LNCAP (cell line): ENCODE results near the gene RPL35.

ENCODE experiments used
- TF ChIP-seq, protein P1 (sequence below): fragments of 450-650 bp; IDR thresholded peaks from 2 replicates; pipeline ENCODE4 v1.5.1; 2017; ENCODE audit warnings: mild to moderate bottlenecking

The RPL35 gene

DNA sequence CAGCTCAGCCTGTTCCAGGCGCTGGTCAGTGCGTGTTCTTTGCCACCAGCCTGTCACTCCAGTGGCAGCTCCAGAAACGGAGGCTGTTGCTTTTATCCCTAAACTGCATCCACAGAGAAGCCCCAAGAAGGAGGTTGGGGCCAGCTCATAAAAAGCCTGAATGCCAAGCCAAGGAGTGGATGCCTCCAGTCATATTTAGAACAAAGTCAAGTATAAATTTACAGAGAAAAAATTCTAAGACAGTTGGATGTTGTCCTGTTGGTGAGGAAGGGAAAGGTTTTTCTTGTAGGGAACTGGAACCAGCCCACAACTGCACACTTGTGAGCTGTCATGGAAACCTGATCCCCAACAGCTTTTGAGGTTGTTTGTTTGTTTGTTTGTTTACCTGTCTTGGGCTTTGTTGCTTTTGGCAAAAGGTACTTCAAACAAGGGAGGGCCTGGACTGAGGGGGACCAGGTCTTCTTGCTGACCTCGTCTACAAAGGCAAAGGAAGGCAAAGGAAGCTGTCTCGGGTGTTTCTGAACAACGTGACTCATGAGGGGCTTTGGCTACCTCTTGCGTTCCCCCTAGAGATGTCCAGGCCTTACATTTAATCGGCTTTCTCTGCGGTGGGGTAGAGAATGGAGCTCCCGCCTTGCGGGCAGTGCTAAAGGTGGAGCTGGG is 48.1 kb downstream of the RPL35 start:
- TF ChIP-seq, protein P1, sequence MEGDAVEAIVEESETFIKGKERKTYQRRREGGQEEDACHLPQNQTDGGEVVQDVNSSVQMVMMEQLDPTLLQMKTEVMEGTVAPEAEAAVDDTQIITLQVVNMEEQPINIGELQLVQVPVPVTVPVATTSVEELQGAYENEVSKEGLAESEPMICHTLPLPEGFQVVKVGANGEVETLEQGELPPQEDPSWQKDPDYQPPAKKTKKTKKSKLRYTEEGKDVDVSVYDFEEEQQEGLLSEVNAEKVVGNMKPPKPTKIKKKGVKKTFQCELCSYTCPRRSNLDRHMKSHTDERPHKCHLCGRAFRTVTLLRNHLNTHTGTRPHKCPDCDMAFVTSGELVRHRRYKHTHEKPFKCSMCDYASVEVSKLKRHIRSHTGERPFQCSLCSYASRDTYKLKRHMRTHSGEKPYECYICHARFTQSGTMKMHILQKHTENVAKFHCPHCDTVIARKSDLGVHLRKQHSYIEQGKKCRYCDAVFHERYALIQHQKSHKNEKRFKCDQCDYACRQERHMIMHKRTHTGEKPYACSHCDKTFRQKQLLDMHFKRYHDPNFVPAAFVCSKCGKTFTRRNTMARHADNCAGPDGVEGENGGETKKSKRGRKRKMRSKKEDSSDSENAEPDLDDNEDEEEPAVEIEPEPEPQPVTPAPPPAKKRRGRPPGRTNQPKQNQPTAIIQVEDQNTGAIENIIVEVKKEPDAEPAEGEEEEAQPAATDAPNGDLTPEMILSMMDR, result no peak

- TF ChIP-seq, protein P1, result no peak
These were observed 48.7 kb downstream of the RPL35 start for GRCh38 chr9:124813041-124813440.

- TF ChIP-seq, protein P1, result no peak
These were observed 49.3 kb downstream of the RPL35 start for GRCh38 chr9:124812441-124812876.

DNA sequence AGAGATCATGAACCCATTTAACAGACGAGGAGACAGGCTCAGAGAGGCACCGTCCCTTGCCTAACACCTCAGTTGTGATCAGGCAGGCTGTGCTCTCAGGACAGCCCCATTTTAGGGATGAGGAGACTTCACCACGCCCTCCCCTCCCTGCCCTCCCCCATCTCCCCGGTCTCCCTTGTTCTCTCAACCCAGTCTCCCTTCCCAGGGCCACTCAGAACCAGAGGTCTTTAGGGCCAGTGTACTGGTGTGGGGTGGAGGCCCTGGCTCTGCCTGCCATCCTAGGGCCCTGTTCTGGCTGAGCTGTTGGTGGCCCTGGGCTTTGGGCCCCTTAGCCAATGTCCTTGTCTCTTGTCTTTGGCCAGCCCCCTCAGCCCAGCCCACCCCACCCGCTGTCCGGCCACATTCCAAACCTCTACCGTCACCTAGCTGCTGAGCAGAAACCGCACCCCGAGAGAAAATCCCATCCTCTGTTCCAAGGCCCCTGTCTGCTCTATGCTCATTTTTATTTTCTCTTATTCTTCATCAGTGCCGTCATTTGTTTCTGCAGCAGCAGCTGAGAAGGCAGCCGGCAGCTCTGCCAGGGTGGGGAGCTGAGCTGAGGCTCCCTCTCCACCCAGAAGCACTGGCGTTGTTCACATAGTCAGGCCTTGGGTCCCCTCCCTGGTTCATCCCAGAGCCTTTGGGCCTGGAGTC is 50.9 kb downstream of the RPL35 start:
- TF ChIP-seq, protein P1, result no peak

GRCh38 chr9:124809741-124810500 is 51.8 kb downstream of the RPL35 start:
- TF ChIP-seq, protein P1, result no peak

DNA sequence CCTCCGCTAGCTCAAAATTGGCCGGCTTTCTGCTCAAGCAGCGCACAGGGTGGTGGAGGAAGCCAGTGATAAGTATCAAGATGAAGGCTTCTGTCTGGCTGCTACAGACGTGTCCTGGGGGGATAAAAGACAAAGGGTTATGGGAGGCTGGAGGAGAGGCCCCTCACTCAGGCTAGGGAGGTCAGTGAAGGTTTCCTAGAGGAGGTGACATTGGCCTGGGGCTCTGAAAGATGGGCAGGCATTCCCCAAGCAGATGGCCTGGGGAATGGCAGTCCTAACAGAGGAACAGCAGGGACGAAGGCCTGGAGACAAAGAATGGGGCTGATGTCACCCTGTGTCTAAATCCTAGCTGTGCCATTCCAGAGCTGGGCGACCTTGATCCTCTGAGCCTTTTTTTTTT is 52.5 kb downstream of the RPL35 start:
- TF ChIP-seq, protein P1, result no peak

GRCh38 chr9:124808246-124808956 is 53.4 kb downstream of the RPL35 start:
- TF ChIP-seq, protein P1, result no peak
